H1 (cell line): Measurements from ENCODE around the gene SCAPER. TPM values are rescaled to one million over a fixed set of nuclear protein-coding genes. Genes with fewer than 3 reads are reported as not detected.

Source experiments
- CTCF ChIA-PET: fragments of 300-600 bp; sonication (Branson Sonifier 250); formaldehyde crosslinking; loops from one replicate; lab custom pipeline; 2021; ENCODE audit not compliant: partially characterized antibody; lab: Charles Lee
- POLR2A ChIA-PET: fragments of 300-600 bp; sonication (Branson Sonifier 250); formaldehyde crosslinking; loops from one replicate; lab custom pipeline; 2021; ENCODE audit warnings: inconsistent platforms; ENCODE audit not compliant: partially characterized antibody; lab: Charles Lee
- DNase-seq, 2 experiments: peaks; one replicate each; pipeline versions ENCODE4 v3.0.0 to v3.0.0-alpha.2; 2010 to 2022; ENCODE audit warnings: low spot score in 2 of 2, low read depth in 1 of 2, mixed read lengths in 1 of 2
- FAIRE-seq: peaks from 2 replicates; lab custom pipeline; 2011; peaks lifted over from hg19 to GRCh38; lab: Jason Lieb, UNC
- H2AFZ ChIP-seq: 2 replicates; pipeline ENCODE4 v1.8.1; 2012; ENCODE audit warnings: low read length, inconsistent platforms
- H2AK5ac ChIP-seq: 2 replicates; pipeline ENCODE4 v1.6.1; 2013; ENCODE audit warnings: low read depth, low read length
- H2BK120ac ChIP-seq: replicated peaks from 2 replicates; pipeline ENCODE3; 2013; ENCODE audit warnings: low read depth, low read length, inconsistent platforms
- H2BK12ac ChIP-seq: 2 replicates; pipeline ENCODE4 v1.6.1; 2013; ENCODE audit warnings: low read depth, low read length
- H2BK15ac ChIP-seq: 2 replicates; pipeline ENCODE4 v1.6.1; 2013; ENCODE audit warnings: low read length
- H2BK20ac ChIP-seq: 2 replicates; pipeline ENCODE4 v1.6.1; 2013; ENCODE audit warnings: low read length
- H2BK5ac ChIP-seq: 2 replicates; pipeline ENCODE4 v1.6.1; 2013; ENCODE audit warnings: low read depth, low read length
- H3K14ac ChIP-seq: 2 replicates; pipeline ENCODE4 v1.6.1; 2013; ENCODE audit warnings: inconsistent platforms; ENCODE audit not compliant: insufficient read length
- H3K18ac ChIP-seq: 2 replicates; pipeline ENCODE4 v1.6.1; 2013; ENCODE audit warnings: low read length; ENCODE audit errors: extremely low read depth
- H3K23ac ChIP-seq: 2 replicates; pipeline ENCODE4 v1.6.1; 2013; ENCODE audit warnings: inconsistent platforms; ENCODE audit not compliant: insufficient read length
- H3K23me2 ChIP-seq: 2 replicates; pipeline ENCODE4 v1.6.1; 2013; ENCODE audit warnings: low read depth, low read length
- H3K27ac ChIP-seq: 2 replicates; pipeline ENCODE4 v1.6.1; 2011; ENCODE audit warnings: low read depth, low read length, inconsistent platforms
- H3K27me3 ChIP-seq, 4 experiments: replicated peaks in 1 of 4; 1 replicate in 1 of 4; 2 replicates in 3 of 4; pipeline versions ENCODE4 v1.6.1 to v1.8.1; 2011 to 2013; ENCODE audit warnings: low read length in 3 of 4, mild to moderate bottlenecking in 3 of 4, inconsistent platforms in 2 of 4, mixed read lengths in 2 of 4, moderate library complexity in 1 of 4; ENCODE audit not compliant: control insufficient read depth in 3 of 4, insufficient read depth in 3 of 4; ENCODE audit errors: extremely low read depth in 1 of 4
- H3K36me3 ChIP-seq, 4 experiments: 2 replicates each; pipeline versions ENCODE4 v1.6.1 to v1.8.1; 2011 to 2013; ENCODE audit warnings: mild to moderate bottlenecking in 4 of 4, low read length in 3 of 4, moderate library complexity in 2 of 4, control low read depth in 1 of 4, inconsistent platforms in 1 of 4; ENCODE audit not compliant: insufficient read depth in 4 of 4, control insufficient read depth in 2 of 4
- H3K4ac ChIP-seq: replicated peaks from 2 replicates; pipeline ENCODE3; 2013; ENCODE audit warnings: low read length, low read depth, mixed read lengths, inconsistent platforms; ENCODE audit not compliant: insufficient read length
- H3K4me1 ChIP-seq, 4 experiments: replicated peaks in 1 of 4; 1 replicate in 1 of 4; 2 replicates in 3 of 4; pipeline versions ENCODE4 v1.6.1 to v1.8.1; 2011 to 2013; ENCODE audit warnings: low read length in 3 of 4, inconsistent platforms in 2 of 4, mixed read lengths in 1 of 4; ENCODE audit not compliant: insufficient read depth in 4 of 4, control insufficient read depth in 3 of 4
- H3K4me2 ChIP-seq, 2 experiments: 2 replicates each; pipeline versions ENCODE4 v1.6.1 to v1.8.1; 2011 to 2013; ENCODE audit warnings: low read depth in 2 of 2, low read length in 2 of 2, control low read depth in 1 of 2, inconsistent platforms in 1 of 2, mild to moderate bottlenecking in 1 of 2; ENCODE audit not compliant: insufficient read depth in 1 of 2
- H3K4me3 ChIP-seq, 4 experiments: fragments of 200-600, 300-600 bp in 1 of 4; sonication (generic), shearing (Covaris generic), sonication (Bioruptor Twin) in 1 of 4; 2 replicates each; pipeline versions ENCODE4 v1.5.1 to v1.8.1; 2011 to 2016; ENCODE audit warnings: low read length in 4 of 4, low read depth in 3 of 4, control low read depth in 2 of 4, inconsistent platforms in 2 of 4, mild to moderate bottlenecking in 2 of 4, mixed read lengths in 1 of 4, moderate library complexity in 1 of 4; ENCODE audit not compliant: insufficient read depth in 2 of 4; ENCODE audit errors: extremely low read depth in 1 of 4
- H3K56ac ChIP-seq: replicated peaks from 2 replicates; pipeline ENCODE3; 2013; ENCODE audit warnings: low read depth, mild to moderate bottlenecking, mixed read lengths, low read length, inconsistent platforms; ENCODE audit not compliant: insufficient read length
- H3K79me1 ChIP-seq: 2 replicates; pipeline ENCODE4 v1.6.1; 2013; ENCODE audit warnings: low read depth, low read length, control low read depth
- H3K79me2 ChIP-seq, 2 experiments: 2 replicates each; pipeline versions ENCODE4 v1.6.1 to v1.8.1; 2012 to 2013; ENCODE audit warnings: low read length in 2 of 2, mild to moderate bottlenecking in 2 of 2, inconsistent platforms in 1 of 2; ENCODE audit not compliant: insufficient read depth in 2 of 2, control insufficient read depth in 1 of 2
- H3K9ac ChIP-seq, 4 experiments: replicated peaks in 1 of 4; 1 replicate in 1 of 4; 2 replicates in 3 of 4; pipeline versions ENCODE4 v1.6.1 to v1.8.1; 2011 to 2013; ENCODE audit warnings: low read depth in 3 of 4, low read length in 3 of 4, control low read depth in 2 of 4, mild to moderate bottlenecking in 2 of 4, moderate library complexity in 2 of 4, inconsistent platforms in 1 of 4; ENCODE audit errors: extremely low read depth in 1 of 4
- H3K9me3 ChIP-seq, 2 experiments: 2 replicates each; pipeline versions ENCODE4 v1.6.1 to v1.8.1; 2012 to 2013; ENCODE audit warnings: mild to moderate bottlenecking in 2 of 2, moderate library complexity in 2 of 2, control low read depth in 1 of 2, inconsistent platforms in 1 of 2, low read depth in 1 of 2, low read length in 1 of 2, mixed read lengths in 1 of 2; ENCODE audit not compliant: insufficient read depth in 2 of 2
- H4K20me1 ChIP-seq, 2 experiments: replicated peaks in 1 of 2; 2 replicates each; pipeline versions ENCODE3 to v1.8.1; 2011 to 2013; ENCODE audit warnings: inconsistent platforms in 2 of 2, low read length in 2 of 2, mild to moderate bottlenecking in 1 of 2; ENCODE audit not compliant: insufficient read depth in 2 of 2, control insufficient read depth in 1 of 2
- H4K5ac ChIP-seq: 2 replicates; pipeline ENCODE4 v1.6.1; 2013; ENCODE audit warnings: low read length, low read depth, mixed read lengths, inconsistent platforms; ENCODE audit not compliant: insufficient read length
- H4K8ac ChIP-seq: 2 replicates; pipeline ENCODE4 v1.8.0; 2013; ENCODE audit warnings: mild to moderate bottlenecking, moderate library complexity, low read length, inconsistent platforms; ENCODE audit not compliant: insufficient read depth; ENCODE audit errors: extremely low read depth
- H4K91ac ChIP-seq: replicated peaks from 2 replicates; pipeline ENCODE3; 2013; ENCODE audit warnings: low read length, mixed read lengths, inconsistent platforms; ENCODE audit not compliant: insufficient read length
- EZH2 ChIP-seq: fragments of 200-600 bp; sonication (generic); IDR thresholded peaks from 2 replicates; pipeline ENCODE4 v1.7.1; 2012; ENCODE audit warnings: low read depth, mild to moderate bottlenecking, moderate library complexity, low read length, inconsistent platforms; ENCODE audit not compliant: severe bottlenecking
- HDAC2 ChIP-seq, 2 experiments: fragments of 300-600 bp in 1 of 2; sonication (generic) in 1 of 2; IDR thresholded peaks; 2 replicates each; pipeline ENCODE4 v1.6.1; 2011 to 2012; ENCODE audit warnings: low read depth in 2 of 2, low read length in 2 of 2, mild to moderate bottlenecking in 2 of 2, moderate library complexity in 2 of 2, borderline replicate concordance in 1 of 2, inconsistent platforms in 1 of 2
- POU5F1 ChIP-seq: IDR thresholded peaks from 2 replicates; pipeline ENCODE4 v1.6.1; 2011; ENCODE audit warnings: low read depth, mild to moderate bottlenecking, low read length, moderate library complexity
- SIN3A ChIP-seq, 2 experiments: IDR thresholded peaks in 1 of 2; conservative IDR thresholded peaks in 1 of 2; 2 replicates each; pipeline ENCODE4 v1.6.1; 2011 to 2012; ENCODE audit warnings: low read length in 2 of 2, improper control_type of control experiment in 1 of 2, low read depth in 1 of 2, mild to moderate bottlenecking in 1 of 2
- SUZ12 ChIP-seq: fragments of 200-600 bp; sonication (generic); IDR thresholded peaks from 2 replicates; pipeline ENCODE4 v1.6.1; 2012; ENCODE audit warnings: mild to moderate bottlenecking, inconsistent platforms, low read length, moderate library complexity, mixed read lengths
- TAF7 ChIP-seq: optimal IDR thresholded peaks from 2 replicates; pipeline ENCODE3; 2011; ENCODE audit warnings: low read depth, mild to moderate bottlenecking, inconsistent platforms, low read length, moderate library complexity, borderline replicate concordance
- TEAD4 ChIP-seq: IDR thresholded peaks from 2 replicates; pipeline ENCODE4 v1.6.1; 2012; ENCODE audit warnings: low read depth, low read length, inconsistent platforms, mixed read lengths
- WGBS, 2 experiments: shearing (Covaris generic) in 1 of 2; methylation state at CpG; one replicate each; pipeline versions ENCODE4 v1.1.6 to v1.1.7; 2013 to 2015; ENCODE audit warnings: low lambda C conversion rate in 2 of 2, mixed read lengths in 2 of 2, inconsistent platforms in 1 of 2, low coverage in 1 of 2, missing lambda C conversion rate in 1 of 2; ENCODE audit not compliant: insufficient replicate concordance in 2 of 2, insufficient coverage in 1 of 2, insufficient read length in 1 of 2; ENCODE audit errors: extremely low coverage in 1 of 2, missing lambda C conversion rate in 1 of 2; 5-methylcytosine and 5-hydroxymethylcytosine counted together
- polyA plus RNA-seq, 7 experiments: library from polyadenylated mRNA; depleted of rRNA in 3 of 7; stranded (reverse) in 5 of 7; unstranded in 2 of 7; fragments of >200 nt in 5 of 7; fragments of 200-250 nt in 2 of 7; gene quantifications; 1 replicate in 5 of 7; 2 replicates in 1 of 7; 4 replicates in 1 of 7; pipeline versions ENCODE4 v1.2.1 to v1.2.3, GENCODE V29; 2011 to 2013; ENCODE audit warnings: missing spikeins in 2 of 7, mixed read lengths in 2 of 7
- total RNA-seq: library from RNA; stranded (reverse); fragmentation: NEBNext Ultra II Directional; extraction: Animal tissue kit (Norgen Biotek cat#: 25700); gene quantifications from 2 replicates; pipeline ENCODE4 v1.2.1, GENCODE V29; 2021

The SCAPER gene
- total and polyA plus RNA-seq, 2 of the 8 experiments (the other 6 are each of a cell fraction or from before 2014, with no cell fraction given): 1.6 to 6.8 TPM

DNA sequence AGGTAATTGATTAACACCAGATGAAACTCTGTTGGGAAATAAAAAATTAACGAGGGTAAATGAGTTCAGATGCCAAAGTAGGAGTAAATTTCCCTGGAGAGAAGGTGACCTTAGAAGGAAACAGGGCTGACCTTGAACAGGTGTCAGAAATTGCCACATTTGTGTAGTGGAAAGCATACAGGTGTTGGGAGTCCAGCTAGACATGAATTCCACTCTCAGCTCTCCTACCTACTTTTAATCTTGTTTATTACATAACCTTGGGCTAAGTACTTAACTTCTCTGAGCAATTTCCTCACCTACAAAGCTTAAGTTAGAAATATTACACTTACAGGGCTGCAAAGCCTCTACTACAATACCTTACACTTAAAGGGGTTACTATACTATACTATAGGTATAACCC lies 472.5 kb downstream of the SCAPER start:
- Histone ChIP-seq H3K9me3 (no peaks in the 10 kb centered on the region), H3K56ac (no peak overlapping the region), H3K79me2 (no peaks in the 10 kb centered on the region), H2BK15ac (no peak overlapping the region), H2BK5ac (no peak overlapping the region), H2AK5ac (no peak overlapping the region), H3K14ac (no peak overlapping the region), H3K23ac (no peak overlapping the region), H3K79me1 (no peaks in the 10 kb centered on the region), H3K9ac (no peak overlapping the region), H3K23me2 (no peaks in the 10 kb centered on the region), H3K4ac (no peak overlapping the region), H4K5ac (no peak overlapping the region), H4K20me1 (no peaks in the 10 kb centered on the region), H3K4me3 (no peak overlapping the region), H4K8ac (no peak overlapping the region), H3K27ac (no peak overlapping the region), H2BK12ac (no peak overlapping the region), H2BK20ac (no peak overlapping the region), H3K4me2 (no peak overlapping the region), H3K4me1 (0 out of 7 replicates have a peak, but pooled peaks cover 0 to 3% (median 0%) of the 10 kb centered on the region in 4 experiments), H3K18ac (no peak overlapping the region), H2BK120ac (no peak overlapping the region), H3K36me3 (no peaks in the 10 kb centered on the region), H4K91ac (no peak overlapping the region), H3K27me3 (no peaks in the 10 kb centered on the region), H2AFZ (no peak overlapping the region)
- DNase-seq: no peak
- ChIA-PET CTCF (interaction anchor here (0.6 kb wide), 1 partner anchor 94 kb away, joined by 3 read pairs; no protein-coding TSS in a partner anchor), POLR2A (no interaction called here)
- TF ChIP-seq TAF7 (no peak), HDAC2 (IDR thresholded peaks at IDR 0.05; ENCODE audit: borderline replicate concordance in 1 of 2, low read depth in 2 of 2, low read length in 2 of 2) (no peak), TEAD4 (no peak), SIN3A (conservative IDR thresholded peaks at IDR 0.05 in 1 of 2, IDR thresholded peaks at IDR 0.05 in 1 of 2; ENCODE audit: low read depth in 1 of 2, low read length in 2 of 2) (no peak), POU5F1 (no peak), EZH2 (no peak), SUZ12 (no peak)
- no peak for FAIRE-seq
- WGBS, 2 experiments: 92% methylated on average over 1 of the region's 1 CpG; no CpG with 5 or more reads in 1 of the 2 experiments
